Neural cell (in vitro differentiated cells): Measurements from ENCODE around the gene EN2.

Experiments used
- CTCF ChIP-seq: fragments of 450-650 bp; IDR thresholded peaks from 2 replicates; pipeline ENCODE4 v1.5.1; 2014; ENCODE audit warnings: antibody characterized with exemption, mild to moderate bottlenecking, moderate library complexity; ENCODE audit not compliant: poor library complexity, severe bottlenecking
- EP300 ChIP-seq: fragments of 450-650 bp; conservative IDR thresholded peaks from 2 replicates; pipeline ENCODE4 v1.6.1; 2014; ENCODE audit warnings: antibody characterized with exemption, mild to moderate bottlenecking, moderate library complexity; ENCODE audit not compliant: poor library complexity, severe bottlenecking
- EZH2 ChIP-seq: fragments of 200-600, 300-800 bp; shearing (Covaris generic), sonication (generic); IDR thresholded peaks from 2 replicates; pipeline ENCODE4 v1.6.1; 2014; ENCODE audit warnings: antibody characterized with exemption, low read length, borderline replicate concordance, mild to moderate bottlenecking; ENCODE audit not compliant: insufficient read depth, poor library complexity, severe bottlenecking
- POLR2AphosphoS5 ChIP-seq: IDR thresholded peaks from 2 replicates; pipeline ENCODE4 v1.6.1; 2012
- RAD21 ChIP-seq: fragments of 450-650 bp; conservative IDR thresholded peaks from 2 replicates; pipeline ENCODE4 v1.6.1; 2014; ENCODE audit warnings: antibody characterized with exemption, mild to moderate bottlenecking, moderate library complexity
- REST ChIP-seq: IDR thresholded peaks from 2 replicates; pipeline ENCODE4 v1.6.1; 2012; ENCODE audit warnings: borderline replicate concordance
- SMC3 ChIP-seq: fragments of 450-650 bp; conservative IDR thresholded peaks from 2 replicates; pipeline ENCODE4 v1.6.1; 2014; ENCODE audit warnings: antibody characterized with exemption, mild to moderate bottlenecking, moderate library complexity; ENCODE audit not compliant: poor library complexity
- TAF1 ChIP-seq: IDR thresholded peaks from 2 replicates; pipeline ENCODE4 v1.6.1; 2012; ENCODE audit warnings: low read depth

GRCh38 chr7:155416646-155417380 lies 41.1 kb upstream of the EN2 start:
- TF ChIP-seq CTCF (no peak), RAD21 (no peak), SMC3 (no peak), TAF1 (no peak), EZH2 (no peak), POLR2AphosphoS5 (no peak), EP300 (no peak), REST (no peak)
